DMS53 treated with DMSO at 0.1 percent for 48 hours (cell line): Measurements from ENCODE around the gene COPG1.
"Not testable (repeated sequence)": the region's sequence is repeated elsewhere in the genome, so short reads cannot be mapped to it uniquely, and the experiment has no call there.

ENCODE experiments used
- DNase-seq: peaks from one replicate; lab custom pipeline; 2025; ENCODE audit not compliant: unreplicated experiment; lab: John Stamatoyannopoulos, UW

COPG1 gene, protein sequence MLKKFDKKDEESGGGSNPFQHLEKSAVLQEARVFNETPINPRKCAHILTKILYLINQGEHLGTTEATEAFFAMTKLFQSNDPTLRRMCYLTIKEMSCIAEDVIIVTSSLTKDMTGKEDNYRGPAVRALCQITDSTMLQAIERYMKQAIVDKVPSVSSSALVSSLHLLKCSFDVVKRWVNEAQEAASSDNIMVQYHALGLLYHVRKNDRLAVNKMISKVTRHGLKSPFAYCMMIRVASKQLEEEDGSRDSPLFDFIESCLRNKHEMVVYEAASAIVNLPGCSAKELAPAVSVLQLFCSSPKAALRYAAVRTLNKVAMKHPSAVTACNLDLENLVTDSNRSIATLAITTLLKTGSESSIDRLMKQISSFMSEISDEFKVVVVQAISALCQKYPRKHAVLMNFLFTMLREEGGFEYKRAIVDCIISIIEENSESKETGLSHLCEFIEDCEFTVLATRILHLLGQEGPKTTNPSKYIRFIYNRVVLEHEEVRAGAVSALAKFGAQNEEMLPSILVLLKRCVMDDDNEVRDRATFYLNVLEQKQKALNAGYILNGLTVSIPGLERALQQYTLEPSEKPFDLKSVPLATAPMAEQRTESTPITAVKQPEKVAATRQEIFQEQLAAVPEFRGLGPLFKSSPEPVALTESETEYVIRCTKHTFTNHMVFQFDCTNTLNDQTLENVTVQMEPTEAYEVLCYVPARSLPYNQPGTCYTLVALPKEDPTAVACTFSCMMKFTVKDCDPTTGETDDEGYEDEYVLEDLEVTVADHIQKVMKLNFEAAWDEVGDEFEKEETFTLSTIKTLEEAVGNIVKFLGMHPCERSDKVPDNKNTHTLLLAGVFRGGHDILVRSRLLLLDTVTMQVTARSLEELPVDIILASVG

GRCh38 chr3:129249284-129250065, at the start of gene COPG1:
COPG1 (plus strand) TSS chr3:129249606; CDS start chr3:129249710, 104 bp downstream.
- peak; percentile 53 for DNase-seq

GRCh38 chr3:129204473-129204872, 44.9 kb upstream of the COPG1 start:
- no peak for DNase-seq

DNA sequence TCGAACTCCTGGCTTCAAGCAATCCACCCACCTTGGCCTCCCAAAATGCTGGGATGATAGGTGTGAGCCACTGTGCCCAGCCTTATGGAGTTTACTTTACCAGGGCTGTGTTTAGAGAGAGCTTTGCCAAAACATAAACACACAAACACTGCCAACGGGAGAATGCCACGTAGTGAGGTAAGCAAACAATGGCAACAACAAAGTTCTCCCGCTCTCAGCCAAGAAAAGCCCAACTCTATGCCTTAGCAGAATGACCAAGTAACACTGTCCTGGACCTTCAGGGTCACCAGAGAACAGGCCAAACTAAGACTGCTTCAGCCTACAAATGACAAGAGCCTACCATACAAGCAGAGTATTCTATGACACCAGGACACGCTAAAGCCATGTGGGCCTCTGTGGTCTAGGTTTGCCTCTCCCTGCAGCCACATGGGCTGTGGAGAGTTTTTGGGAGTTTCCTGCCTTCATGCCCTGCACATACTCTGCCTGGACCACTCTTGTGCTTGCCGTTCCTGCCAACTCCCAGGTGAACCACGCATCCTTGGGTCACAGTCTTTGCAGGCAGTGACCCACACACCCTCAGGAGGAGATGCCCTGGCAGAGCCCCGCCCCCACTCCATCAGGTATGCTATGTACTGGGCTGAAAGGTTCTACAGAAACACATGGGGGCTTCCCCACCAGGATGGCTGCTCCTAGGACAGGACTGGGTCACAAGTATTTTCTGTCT, 44.1 kb upstream of the COPG1 start:
- DNase-seq, result no peak

DNA sequence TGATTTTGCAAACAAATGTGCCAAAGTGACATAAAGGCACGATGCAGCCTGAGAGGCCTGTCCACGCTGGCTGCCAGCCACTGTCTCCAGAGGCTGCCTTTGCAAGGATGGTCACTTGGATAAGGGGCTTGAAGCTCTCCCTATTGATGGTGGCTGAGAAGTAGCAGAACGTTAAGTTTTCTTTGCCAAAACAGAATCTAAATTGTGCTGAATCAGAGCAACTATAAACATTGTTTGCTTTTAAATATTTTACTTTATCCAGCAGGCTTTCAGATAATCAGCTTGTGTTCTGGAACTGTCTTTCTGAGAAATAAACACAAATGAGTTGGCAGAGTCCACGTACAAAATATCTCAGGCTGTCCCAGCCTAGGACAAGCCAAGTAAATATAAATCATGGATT, 41.9 kb upstream of the COPG1 start:
- DNase-seq, result no peak

DNA sequence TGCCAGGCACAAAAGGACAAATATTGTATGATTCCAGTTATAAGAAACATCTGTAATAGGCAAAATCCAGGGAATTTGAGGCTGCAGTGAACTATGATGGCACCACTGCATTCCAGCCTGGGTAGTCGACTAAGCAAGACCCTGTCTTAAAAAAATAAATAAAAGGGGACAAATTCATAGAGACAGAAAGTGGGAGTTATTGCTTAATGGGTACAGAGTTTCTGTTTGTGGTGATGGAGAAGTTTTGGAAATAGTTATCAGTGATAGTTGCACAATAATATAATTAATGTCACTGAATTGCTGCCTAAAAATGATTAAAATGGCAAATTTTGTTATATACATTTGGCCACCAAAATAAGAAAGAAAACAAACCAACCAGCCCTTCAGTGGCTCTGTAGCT, 38.1 kb upstream of the COPG1 start:
- no peak for DNase-seq

DNA sequence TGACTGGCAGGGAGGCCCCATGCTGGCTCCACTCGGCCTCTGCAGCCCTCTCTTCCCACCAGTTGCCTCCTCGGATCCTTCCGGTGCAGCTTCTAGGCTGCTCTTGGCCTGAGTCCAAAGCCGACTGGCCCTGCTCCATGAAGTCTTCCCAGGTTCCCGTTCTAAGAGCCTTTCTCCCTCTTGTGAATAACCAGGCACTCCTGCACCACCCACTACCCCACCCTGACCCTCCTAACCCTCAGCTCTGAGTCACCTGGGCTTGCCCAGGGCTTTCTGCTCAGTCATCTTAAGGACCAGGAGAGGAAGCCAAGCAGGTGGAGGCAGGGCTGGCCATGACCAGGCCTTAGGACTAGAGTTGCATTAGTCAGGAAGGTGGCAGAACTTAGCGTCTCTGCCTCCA, 37.6 kb upstream of the COPG1 start:
- DNase-seq, result peak; percentile 91

- DNase-seq, result no peak
Measured at GRCh38 chr3:129213238-129213637, 36.2 kb upstream of the COPG1 start.

DNA sequence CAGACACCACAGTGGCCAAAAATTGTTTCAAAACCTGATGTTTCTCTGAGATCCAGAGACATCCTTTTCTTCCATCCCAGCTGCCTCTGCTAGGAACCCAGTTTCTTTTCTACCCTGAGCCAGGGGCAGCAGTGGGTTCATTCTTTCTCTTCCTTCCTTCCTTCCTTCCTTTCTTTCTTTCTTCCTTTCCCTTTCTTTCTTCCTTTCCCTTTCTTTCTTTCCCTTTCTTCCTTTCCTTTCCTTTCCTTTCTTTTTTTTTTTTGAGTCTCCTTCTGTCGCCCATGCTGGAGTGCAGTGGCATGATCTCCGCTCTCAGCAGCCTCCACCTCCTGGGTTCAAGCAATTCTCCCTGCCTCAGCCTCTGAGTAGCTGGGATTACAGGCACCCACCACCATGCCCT, 30.7 kb upstream of the COPG1 start:
- DNase-seq, result no peak

GRCh38 chr3:129224387-129224786, 25.0 kb upstream of the COPG1 start:
- not testable (repeated sequence) for DNase-seq

DNA sequence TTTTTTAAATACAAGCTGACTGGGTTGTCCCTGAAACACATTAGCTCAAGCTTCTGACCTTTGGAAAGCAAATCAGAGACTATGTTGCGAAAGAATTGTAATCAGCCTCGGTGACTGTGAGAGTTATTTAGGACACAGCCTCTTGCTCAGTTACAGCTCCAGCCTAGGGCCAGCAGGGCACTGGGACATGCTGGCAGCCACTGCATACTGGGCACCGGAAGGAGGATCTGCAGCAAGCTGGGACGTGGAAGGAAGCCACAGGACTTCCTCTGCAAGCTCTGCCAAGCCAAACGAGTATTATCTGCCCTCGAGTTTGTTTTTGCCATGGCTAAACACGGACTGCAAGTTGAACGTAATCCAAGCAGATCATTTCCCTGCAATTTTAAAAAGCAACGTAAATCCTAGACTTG, 24.4 kb upstream of the COPG1 start:
- DNase-seq, result peak; percentile 19

- peak; percentile 65 for DNase-seq
Measured at GRCh38 chr3:129226374-129226773, 23.0 kb upstream of the COPG1 start.

DNA sequence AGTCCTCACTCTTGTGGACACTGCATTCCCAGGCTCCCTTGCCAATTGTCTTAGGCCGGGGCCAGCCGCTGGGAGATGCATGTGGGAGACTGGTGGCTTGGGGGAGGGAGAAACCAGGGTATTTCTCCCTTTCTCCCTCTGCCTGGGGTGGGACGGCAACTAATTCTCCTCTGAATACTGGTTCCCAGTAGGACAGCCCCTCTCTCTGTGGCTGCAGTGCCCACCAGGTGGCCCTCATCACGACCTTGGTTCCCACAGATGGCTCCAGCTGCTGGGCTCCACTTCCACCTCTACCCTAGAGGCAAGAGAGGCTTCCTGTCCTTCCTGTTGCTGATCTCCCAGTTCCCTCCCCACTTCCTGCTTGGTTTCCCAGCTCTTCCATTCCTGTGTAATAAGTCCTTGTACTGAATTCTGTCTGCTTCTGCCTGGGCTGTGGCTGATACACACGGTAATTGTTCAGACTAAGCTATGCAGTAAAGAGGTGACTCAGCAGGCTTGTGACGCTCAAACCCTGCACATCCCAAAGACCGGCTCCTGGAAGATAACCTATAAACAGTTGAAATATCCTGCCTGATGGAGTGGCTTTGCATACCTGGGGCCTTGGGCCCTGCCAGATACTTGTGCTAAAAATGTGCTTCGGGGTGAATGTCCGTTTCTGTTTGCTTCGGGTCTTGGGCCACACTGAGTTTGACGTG, 20.4 kb upstream of the COPG1 start:
- no peak for DNase-seq

DNA sequence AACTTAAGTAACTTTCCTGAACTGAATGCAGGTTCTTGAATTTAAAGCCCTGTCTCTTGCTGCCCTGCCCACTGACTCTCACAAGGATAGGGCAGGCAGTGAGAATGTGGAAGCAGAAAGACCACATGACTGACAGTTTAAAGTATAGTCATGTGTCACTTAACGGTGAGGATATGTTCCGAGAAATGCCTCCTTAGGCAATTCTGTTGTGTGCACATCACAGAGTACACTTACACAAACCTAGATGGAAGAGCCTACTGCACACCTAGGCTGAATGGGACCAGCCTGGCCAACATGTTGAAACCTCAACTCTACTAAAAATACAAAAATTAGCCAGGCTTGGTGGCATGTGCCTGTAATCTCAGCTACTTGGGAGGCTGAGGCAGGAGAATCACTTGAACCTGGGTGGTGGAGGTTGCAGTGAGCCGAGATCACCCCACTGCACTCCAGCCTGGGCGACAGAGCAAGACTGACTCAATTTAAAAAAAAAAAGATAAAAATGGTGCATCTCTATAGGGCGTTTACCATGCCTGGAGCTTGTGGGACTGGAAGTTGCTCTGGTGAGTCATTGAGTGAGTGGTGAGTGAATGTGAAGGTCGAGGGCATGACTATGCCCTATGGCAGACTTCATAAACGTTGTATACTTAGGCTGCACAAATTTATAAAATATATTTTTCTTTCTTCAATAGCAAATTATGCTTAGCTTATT, 18.9 kb upstream of the COPG1 start:
- no peak for DNase-seq

DNA sequence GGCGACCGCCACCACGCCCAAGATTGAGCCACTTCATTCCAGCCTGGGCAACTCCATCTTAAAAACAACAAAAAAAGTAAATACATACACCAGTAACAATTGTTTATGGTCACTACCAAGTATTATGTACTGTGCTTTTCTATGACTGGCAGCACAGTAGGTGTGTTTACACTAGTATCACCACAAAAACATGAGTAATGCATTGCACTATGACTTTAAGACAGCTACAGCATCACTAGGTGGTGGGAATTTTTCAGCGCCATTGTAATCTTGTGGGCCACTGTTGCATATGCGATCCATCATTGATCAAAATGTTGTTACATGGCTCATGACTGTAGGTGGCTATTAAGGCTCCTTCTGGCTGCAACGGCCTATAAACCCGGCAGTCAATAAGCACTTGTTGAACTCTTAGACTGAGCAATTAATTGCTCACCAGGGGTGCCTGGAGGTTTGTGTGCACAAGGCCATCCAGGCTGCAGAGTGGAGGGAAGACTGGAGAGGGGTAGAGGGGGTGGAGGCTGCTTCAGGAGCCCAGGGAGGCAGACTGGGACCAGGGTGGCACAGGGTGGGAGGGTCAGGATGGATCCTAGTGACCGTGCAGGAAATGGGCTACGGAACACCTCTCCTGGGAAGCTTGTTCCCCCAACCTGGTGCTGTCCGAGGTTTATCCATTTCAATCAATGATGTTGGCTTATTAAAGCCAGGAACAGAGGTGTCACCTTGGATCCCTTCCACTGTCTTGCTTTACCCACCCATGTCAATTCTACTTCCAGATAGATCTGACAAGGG, 17.9 kb upstream of the COPG1 start:
- no peak for DNase-seq

DNA sequence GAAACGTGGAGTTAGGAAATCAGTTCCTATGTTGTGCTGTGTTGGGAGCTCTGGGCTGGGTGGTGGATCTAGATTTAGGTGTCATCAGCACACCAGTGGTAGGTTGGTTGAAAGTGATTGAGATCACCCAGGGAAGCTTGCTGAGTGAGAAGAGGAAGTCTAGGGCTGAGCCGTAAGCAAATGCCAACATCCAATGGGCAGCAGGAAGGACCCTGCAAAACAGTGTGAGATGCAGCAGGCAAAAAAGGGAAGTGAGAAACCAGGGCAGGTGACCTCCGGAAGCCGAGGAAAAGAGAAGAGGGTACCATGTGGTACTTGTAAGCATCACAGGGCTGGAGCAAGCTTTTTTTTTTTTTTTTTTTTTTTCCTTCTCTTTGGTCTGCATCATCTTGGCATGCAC, 15.9 kb upstream of the COPG1 start:
- DNase-seq, result no peak

DNA sequence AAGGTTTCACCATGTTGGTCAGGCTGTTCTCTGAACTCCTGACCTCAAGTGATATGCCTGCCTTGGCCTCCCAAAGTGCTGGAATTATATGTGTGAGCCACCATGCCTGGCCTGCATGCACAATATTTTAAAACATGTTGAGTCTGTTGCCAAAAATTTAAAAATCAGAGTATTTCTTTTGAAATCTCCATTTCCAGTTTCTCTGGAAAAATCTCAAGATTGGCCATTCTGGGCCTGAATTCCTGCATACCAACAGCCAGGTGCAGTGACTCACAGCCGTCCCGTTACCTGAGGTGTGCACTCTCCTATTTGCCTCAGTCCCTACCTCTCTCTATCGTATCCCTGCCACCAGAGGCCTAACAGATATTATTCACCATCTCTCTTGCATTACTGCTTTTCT, 15.0 kb upstream of the COPG1 start:
- no peak for DNase-seq

GRCh38 chr3:129235344-129235917, 14.0 kb upstream of the COPG1 start:
- DNase-seq, result no peak

GRCh38 chr3:129238945-129239705, 10.3 kb upstream of the COPG1 start:
- no peak for DNase-seq
